ENCODE measurements around the gene INTS3. TPM values are rescaled to one million over a fixed set of nuclear protein-coding genes. Genes with fewer than 3 reads are reported as not detected.

Gene INTS3
- total and polyA plus RNA-seq, 10 of the 15 experiments (the other 5 are each of a cell fraction or from before 2014, with no cell fraction given): 12.6 to 87.4 (median 30.8) TPM

GRCh38 chr1:153799016-153799415 lies 71.2 kb downstream of the INTS3 start:
- SMC1A ChIA-PET (ENCODE audit: uncharacterized antibody, unreplicated experiment): interaction anchor here (0.6 to 4.0 kb wide), 3 partner anchors 77 to 187 kb away, joined by 3 to 46 read pairs (median 4); partner anchors contain the start of gene RAB13
- POLR2A ChIA-PET: interaction anchor here (1.0 kb wide), 1 partner anchor 23 kb away, joined by 3 read pairs; no protein-coding TSS in a partner anchor
- no peak for ATAC-seq
- Histone ChIP-seq H3K27ac (ENCODE audit: control insufficient read depth, insufficient read depth) (no peak overlapping the region), H3K9me3 (replicated peaks; ENCODE audit: control insufficient read depth, insufficient read depth, low read length) (no peaks in the 10 kb centered on the region), H3K27me3 (replicated peaks in 1 of 2; ENCODE audit: control insufficient read depth in 2 of 2, insufficient read depth in 2 of 2, low read length in 1 of 2) (no peaks in the 10 kb centered on the region), H3K4me2 (ENCODE audit: control insufficient read depth, insufficient read depth) (no peak overlapping the region), H3K79me2 (ENCODE audit: control insufficient read depth, insufficient read depth, low read length) (no peaks in the 10 kb centered on the region), H3K4me3 (no peak overlapping the region), H3K9ac (ENCODE audit: control insufficient read depth, insufficient read depth, low read length) (no peak overlapping the region), H4K20me1 (ENCODE audit: control insufficient read depth, insufficient read depth) (no peaks in the 10 kb centered on the region), H3K36me3 (ENCODE audit: control insufficient read depth in 2 of 2, insufficient read depth in 2 of 2, low read length in 1 of 2) (peaks cover 0 to 5% of the 10 kb centered on the region in 2 experiments; a peak in 2 of 4 replicates), H3K4me1 (ENCODE audit: control insufficient read depth, insufficient read depth, low read length) (peaks cover 15% of the 10 kb centered on the region), H2AFZ (ENCODE audit: control insufficient read depth, low read depth, low read length) (no peak overlapping the region)
- RAD21 ChIA-PET (ENCODE audit: unreplicated experiment): interaction anchor here (1.3 to 3.5 kb wide), 3 partner anchors 122 to 187 kb away, joined by 4 to 33 read pairs (median 20); partner anchors contain the start of genes GATAD2B and RAB13
- CTCF ChIA-PET: interaction anchor here (1.5 to 4.9 kb wide), 4 partner anchors 23 to 188 kb away, joined by 4 to 85 read pairs (median 16); partner anchors contain the start of genes CREB3L4 and RAB13
- WGBS (ENCODE audit: insufficient coverage, insufficient replicate concordance, low lambda C conversion rate, missing lambda C conversion rate): 70% methylated on average over 4 of the region's 4 CpGs
- intact Hi-C loops (cut with micrococcal nuclease; ENCODE audit: unreplicated experiment): loop anchor here (5.0 kb wide), 1 partner anchor 473 kb away; the partner anchor contains the start of gene HAX1
- no TSS peak for BruUV-seq (replicated peaks)
- in situ Hi-C loops (cut with MboI): loop anchor here (10.0 kb wide), 1 partner anchor 186 kb away; the partner anchor contains the start of gene RAB13
- DNase-seq (ENCODE audit: low read depth, low spot score): no peak
- FAIRE-seq: no peak
- TF ChIP-seq FOS (IDR thresholded peaks at IDR 0.05; ENCODE audit: borderline replicate concordance, extremely low read depth, insufficient read length): no peak
- TF ChIP-seq PRDM15 (CRISPR knock-in tag; IDR thresholded peaks at IDR 0.05): no peak
- TF ChIP-seq SMC3 (IDR thresholded peaks at IDR 0.05; ENCODE audit: borderline replicate concordance, low read length): no peak
- TF ChIP-seq, protein P1, sequence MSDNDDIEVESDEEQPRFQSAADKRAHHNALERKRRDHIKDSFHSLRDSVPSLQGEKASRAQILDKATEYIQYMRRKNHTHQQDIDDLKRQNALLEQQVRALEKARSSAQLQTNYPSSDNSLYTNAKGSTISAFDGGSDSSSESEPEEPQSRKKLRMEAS (IDR thresholded peaks at IDR 0.05; ENCODE audit: low read depth, low read length): no peak
- TF ChIP-seq, protein P2, sequence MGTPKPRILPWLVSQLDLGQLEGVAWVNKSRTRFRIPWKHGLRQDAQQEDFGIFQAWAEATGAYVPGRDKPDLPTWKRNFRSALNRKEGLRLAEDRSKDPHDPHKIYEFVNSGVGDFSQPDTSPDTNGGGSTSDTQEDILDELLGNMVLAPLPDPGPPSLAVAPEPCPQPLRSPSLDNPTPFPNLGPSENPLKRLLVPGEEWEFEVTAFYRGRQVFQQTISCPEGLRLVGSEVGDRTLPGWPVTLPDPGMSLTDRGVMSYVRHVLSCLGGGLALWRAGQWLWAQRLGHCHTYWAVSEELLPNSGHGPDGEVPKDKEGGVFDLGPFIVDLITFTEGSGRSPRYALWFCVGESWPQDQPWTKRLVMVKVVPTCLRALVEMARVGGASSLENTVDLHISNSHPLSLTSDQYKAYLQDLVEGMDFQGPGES (IDR thresholded peaks at IDR 0.05): no peak
- TF ChIP-seq IRF4 (IDR thresholded peaks at IDR 0.05; ENCODE audit: low read depth, low read length): no peak
- no peak for TF ChIP-seq MEF2A (IDR thresholded peaks at IDR 0.05; ENCODE audit: insufficient read depth, low read depth, low read length)
- no peak for TF ChIP-seq PBX3 (IDR thresholded peaks at IDR 0.05; ENCODE audit: insufficient replicate concordance, low read depth, low read length)
- TF ChIP-seq ATF7 (IDR thresholded peaks at IDR 0.05; ENCODE audit: low read depth): no peak
- TF ChIP-seq HSF1 (IDR thresholded peaks at IDR 0.05; ENCODE audit: low read depth, low read length): no peak
- TF ChIP-seq, protein P3, sequence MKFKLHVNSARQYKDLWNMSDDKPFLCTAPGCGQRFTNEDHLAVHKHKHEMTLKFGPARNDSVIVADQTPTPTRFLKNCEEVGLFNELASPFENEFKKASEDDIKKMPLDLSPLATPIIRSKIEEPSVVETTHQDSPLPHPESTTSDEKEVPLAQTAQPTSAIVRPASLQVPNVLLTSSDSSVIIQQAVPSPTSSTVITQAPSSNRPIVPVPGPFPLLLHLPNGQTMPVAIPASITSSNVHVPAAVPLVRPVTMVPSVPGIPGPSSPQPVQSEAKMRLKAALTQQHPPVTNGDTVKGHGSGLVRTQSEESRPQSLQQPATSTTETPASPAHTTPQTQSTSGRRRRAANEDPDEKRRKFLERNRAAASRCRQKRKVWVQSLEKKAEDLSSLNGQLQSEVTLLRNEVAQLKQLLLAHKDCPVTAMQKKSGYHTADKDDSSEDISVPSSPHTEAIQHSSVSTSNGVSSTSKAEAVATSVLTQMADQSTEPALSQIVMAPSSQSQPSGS (IDR thresholded peaks at IDR 0.05; ENCODE audit: low read length): no peak

Data from GM12878 (cell line).